Heart right ventricle (tissue), 16 donors: ENCODE data around the gene SYNJ2. TPM values are rescaled to one million over a fixed set of nuclear protein-coding genes. Genes with fewer than 3 reads are reported as not detected.

Experiments
- ATAC-seq, 8 donors: fragments of 200-7000 bp; cut with Tn5 transposase; one replicate each; pipeline ENCODE4 v1.9.1; 2020; ENCODE audit warnings: mild to moderate bottlenecking in 8 of 8, moderate library complexity in 8 of 8, moderate number of reproducible peaks in 1 of 8
- DNase-seq, 2 donors: peaks; one replicate each; pipeline ENCODE4 v3.0.0-alpha.2; 2020
- H3K27ac ChIP-seq, 10 donors: fragments of 200-600 bp; sonication (generic) in 2 of 10; one replicate each; pipeline versions ENCODE4 v1.5.0 to v1.8.0; 2020 to 2022; ENCODE audit warnings: mild to moderate bottlenecking in 3 of 10
- H3K27me3 ChIP-seq, 7 donors: fragments of 200-600 bp; one replicate each; pipeline ENCODE4 v1.8.0; 2021 to 2022; ENCODE audit warnings: mild to moderate bottlenecking in 2 of 7
- H3K36me3 ChIP-seq, 9 donors: fragments of 200-600 bp; sonication (generic) in 1 of 9; one replicate each; pipeline versions ENCODE4 v1.5.0 to v1.8.0; 2020 to 2022; ENCODE audit warnings: mild to moderate bottlenecking in 2 of 9
- H3K4me1 ChIP-seq, 9 donors: fragments of 200-600 bp; sonication (generic) in 1 of 9; one replicate each; pipeline versions ENCODE4 v1.5.0 to v1.8.0; 2020 to 2022; ENCODE audit warnings: mild to moderate bottlenecking in 4 of 9
- H3K4me3 ChIP-seq, 10 donors: fragments of 200-600 bp; sonication (generic) in 2 of 10; one replicate each; pipeline versions ENCODE4 v1.5.0 to v1.8.0; 2020 to 2022; ENCODE audit warnings: mild to moderate bottlenecking in 7 of 10, moderate library complexity in 2 of 10
- H3K9me3 ChIP-seq, 11 donors: fragments of 200-600 bp in 10 of 11; sonication (generic) in 2 of 11; one replicate each; pipeline versions ENCODE4 v1.5.0 to v1.8.0; 2013 to 2022; ENCODE audit warnings: mild to moderate bottlenecking in 2 of 11, control low read depth in 1 of 11, moderate library complexity in 1 of 11
- CTCF ChIP-seq, 9 donors: fragments of 200-600 bp; sonication (generic) in 2 of 9; IDR thresholded peaks; one replicate each; pipeline versions ENCODE4 v1.5.0 to v1.8.0; 2021 to 2022; ENCODE audit warnings: antibody characterized with exemption in 9 of 9, mild to moderate bottlenecking in 5 of 9, moderate library complexity in 1 of 9
- WGBS, 2 donors: extraction: QIAGEN DNeasy Blood & Tissue Kit; methylation state at CpG; one replicate each; pipeline ENCODE4 v1.1.7; 2013; ENCODE audit warnings: inconsistent platforms in 1 of 2; 5-methylcytosine and 5-hydroxymethylcytosine counted together
- intact Hi-C, 10 donors: fragments of 100-400 bp; cut with DNase I; formaldehyde crosslinking; loops; one replicate each; pipeline versions ENCODE4 v1.11.1 to v1.14.2; 2022
- polyA plus RNA-seq, 2 donors: library from polyadenylated mRNA; stranded (reverse); fragments of 200-250 nt; gene quantifications; one replicate each; pipeline ENCODE4 v1.2.3, GENCODE V29; 2013
- total RNA-seq, 10 donors: library from RNA; stranded (reverse); fragmentation: NEBNext Ultra II Directional in 3 of 10; extraction: Animal tissue kit (Norgen Biotek cat#: 25700) in 3 of 10; gene quantifications; one replicate each; pipeline versions ENCODE4 v1.2.1 to v1.2.4, GENCODE V29; 2021 to 2023
- donor health status: Arrhythmogenic right ventricular cardiomyopathy.
- donor health status: ischemic (EF 13 %, LVEDD 7.1; RV severe dilation, severe dysfunction).
- donor health status: healthy with polysubstance abuse.
- donor health status: DM: no; HTN: yes; CAD: no.
- donor health status: DM: no; HTN: no; CAD: no.
- donor health status: ischemic (EF 25% LVEDD 6.9; RV normal size, moderate dysfunction).
- donor health status: ischemic (EF 25% LVEDD 5.7; RV mildly dilated, moderate dysfunction).
- donor health status: healthy.
- donor health status: DM: yes; HTN: yes; CAD: no.
- donor health status: Ischemic cardiomyopathy.
- donor health status: ischemic (EF 35%, LVEDD 5.7; RV mildly dilated, moderate dysfunction).
- donor health status: nonischemic (EF 11% LVEDD 7.7; RV severe dilation, severe dysfunction).
- donor health status: DM: yes; HTN: yes; CAD: no.
- donor health status: PGD.
- donor health status: ischemic (EF 29% LVEDD 5.4; RV normal size, mild dysfunction).
- donor health status: nonischemic (EF 23%, LVEDD 6.1; RV moderate dilation, normal function).

Gene SYNJ2
- total and polyA plus RNA-seq, 12 donors: 14.0 to 27.8 (median 19.0) TPM

GRCh38 chr6:157989541-157990289, 8.1 kb downstream of the SYNJ2 start:
- no peak for TF ChIP-seq CTCF (IDR thresholded peaks at IDR 0.05)
- H3K27me3 ChIP-seq: no peaks in the 10 kb centered on the region
- intact Hi-C loops: loop anchor here in 2 of 10 donors (5.0 to 10.0 kb wide), 2 partner anchors 45 to 83 kb away; no protein-coding TSS in a partner anchor
- no peak overlapping the region for H3K4me3 ChIP-seq
- 42 to 52% methylated on average over 22 of the region's 22 CpGs for WGBS, 2 donors
- no peaks in the 10 kb centered on the region for H3K36me3 ChIP-seq
- no peaks in the 10 kb centered on the region for H3K9me3 ChIP-seq
- ATAC-seq (peak; percentile 64 to 90 (median 83)), DNase-seq (peak; percentile 63 to 82)
- H3K4me1 ChIP-seq: peaks cover 7 to 44% (median 21%) of the 10 kb centered on the region in 9 donors
- peak overlapping the region in 7 of 10 donors; percentile 6 to 69 (median 47) for H3K27ac ChIP-seq

GRCh38 chr6:157990321-157991066, 8.8 kb downstream of the SYNJ2 start:
- peak in 3 of 8 donors; percentile 12 to 23 (median 13) for ATAC-seq
- Histone ChIP-seq H3K27ac (peak overlapping the region in 7 of 10 donors; percentile 6 to 69 (median 47)), H3K4me3 (no peak overlapping the region), H3K27me3 (no peaks in the 10 kb centered on the region), H3K9me3 (no peaks in the 10 kb centered on the region), H3K36me3 (no peaks in the 10 kb centered on the region), H3K4me1 (peaks cover 7 to 43% (median 21%) of the 10 kb centered on the region in 9 donors)
- 73 to 77% methylated on average over 15 of the region's 15 CpGs for WGBS, 2 donors
- intact Hi-C loops: no loop called here
- no peak for DNase-seq
- no peak for TF ChIP-seq CTCF (IDR thresholded peaks at IDR 0.05)

GRCh38 chr6:157991067-157991432, 9.4 kb downstream of the SYNJ2 start:
- intact Hi-C loops: no loop called here
- peaks cover 7 to 43% (median 21%) of the 10 kb centered on the region in 9 donors for H3K4me1 ChIP-seq
- H3K9me3 ChIP-seq: no peaks in the 10 kb centered on the region
- no peaks in the 10 kb centered on the region for H3K27me3 ChIP-seq
- WGBS, 2 donors: 95 to 96% methylated on average over 11 of the region's 11 CpGs
- TF ChIP-seq CTCF (IDR thresholded peaks at IDR 0.05): no peak
- DNase-seq: no peak
- ATAC-seq: no peak
- no peak overlapping the region for H3K4me3 ChIP-seq
- H3K36me3 ChIP-seq: no peaks in the 10 kb centered on the region
- H3K27ac ChIP-seq: peak overlapping the region in 1 of 10 donors; percentile 69

GRCh38 chr6:157993076-157993475, 11.4 kb downstream of the SYNJ2 start:
- 63 to 71% methylated on average over 3 of the region's 3 CpGs for WGBS, 2 donors
- TF ChIP-seq CTCF (IDR thresholded peaks at IDR 0.05): no peak
- intact Hi-C loops: no loop called here

More at GRCh38 chr6:157993076-157993475, 11.4 kb downstream of the SYNJ2 start:
- DNase-seq (no peak), ATAC-seq (no peak)
- peaks cover 7 to 39% (median 21%) of the 10 kb centered on the region in 9 donors for H3K4me1 ChIP-seq
- H3K4me3 ChIP-seq: no peak overlapping the region
- no peaks in the 10 kb centered on the region for H3K27me3 ChIP-seq
- H3K27ac ChIP-seq: no peak overlapping the region
- H3K9me3 ChIP-seq: no peaks in the 10 kb centered on the region
- no peaks in the 10 kb centered on the region for H3K36me3 ChIP-seq
